Measurements from ENCODE around the gene SCYGR2.

Gene SCYGR2

DNA sequence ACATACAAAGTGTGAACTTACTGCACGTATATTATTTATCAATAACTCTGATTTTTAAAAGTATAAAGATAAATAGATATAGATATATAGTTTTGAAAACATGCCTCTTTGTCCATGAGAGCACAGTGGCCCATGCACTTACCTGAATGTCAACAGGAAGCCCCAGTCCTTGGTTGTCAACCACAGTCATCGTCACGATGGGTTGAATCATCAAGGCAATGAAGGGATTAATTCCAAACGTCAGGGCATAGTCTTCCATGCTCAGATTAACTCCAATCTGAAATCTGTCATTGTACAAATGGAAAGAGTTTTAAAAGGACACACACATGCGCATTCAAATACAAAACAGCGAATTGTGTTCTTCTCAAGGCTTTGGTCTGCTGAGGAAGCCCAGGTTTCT is 34.1 kb downstream of the SCYGR2 start:
- TF ChIP-seq, protein P1, sequence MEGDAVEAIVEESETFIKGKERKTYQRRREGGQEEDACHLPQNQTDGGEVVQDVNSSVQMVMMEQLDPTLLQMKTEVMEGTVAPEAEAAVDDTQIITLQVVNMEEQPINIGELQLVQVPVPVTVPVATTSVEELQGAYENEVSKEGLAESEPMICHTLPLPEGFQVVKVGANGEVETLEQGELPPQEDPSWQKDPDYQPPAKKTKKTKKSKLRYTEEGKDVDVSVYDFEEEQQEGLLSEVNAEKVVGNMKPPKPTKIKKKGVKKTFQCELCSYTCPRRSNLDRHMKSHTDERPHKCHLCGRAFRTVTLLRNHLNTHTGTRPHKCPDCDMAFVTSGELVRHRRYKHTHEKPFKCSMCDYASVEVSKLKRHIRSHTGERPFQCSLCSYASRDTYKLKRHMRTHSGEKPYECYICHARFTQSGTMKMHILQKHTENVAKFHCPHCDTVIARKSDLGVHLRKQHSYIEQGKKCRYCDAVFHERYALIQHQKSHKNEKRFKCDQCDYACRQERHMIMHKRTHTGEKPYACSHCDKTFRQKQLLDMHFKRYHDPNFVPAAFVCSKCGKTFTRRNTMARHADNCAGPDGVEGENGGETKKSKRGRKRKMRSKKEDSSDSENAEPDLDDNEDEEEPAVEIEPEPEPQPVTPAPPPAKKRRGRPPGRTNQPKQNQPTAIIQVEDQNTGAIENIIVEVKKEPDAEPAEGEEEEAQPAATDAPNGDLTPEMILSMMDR (conservative IDR thresholded peaks at IDR 0.05; ENCODE audit: low read length), result no peak
- H3K4me3 ChIP-seq (ENCODE audit: low read length), result no peak overlapping the region
- DNase-seq (ENCODE audit: low read depth), result no peak

DNA sequence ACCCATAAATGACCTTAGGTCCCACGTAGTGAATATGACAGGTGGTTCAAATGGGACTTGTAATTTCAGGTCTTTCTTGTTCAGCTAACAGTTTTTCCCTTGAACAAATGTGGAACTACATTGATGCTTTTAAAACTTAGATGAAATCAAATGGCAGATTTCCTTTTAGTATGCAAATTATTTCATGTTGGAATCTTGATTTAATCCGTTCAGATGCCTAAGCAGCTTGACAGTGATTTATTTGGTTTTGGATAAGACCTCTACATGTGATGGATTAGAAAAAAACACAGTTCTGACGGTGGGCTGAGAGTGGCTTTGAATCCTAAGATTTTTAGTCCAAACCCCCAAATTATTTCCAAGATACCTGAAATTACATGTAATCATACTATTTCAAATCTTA is 35.5 kb downstream of the SCYGR2 start:
- TF ChIP-seq, protein P1 (conservative IDR thresholded peaks at IDR 0.05; ENCODE audit: low read length), result no peak
- no peak for DNase-seq (ENCODE audit: low read depth)

DNA sequence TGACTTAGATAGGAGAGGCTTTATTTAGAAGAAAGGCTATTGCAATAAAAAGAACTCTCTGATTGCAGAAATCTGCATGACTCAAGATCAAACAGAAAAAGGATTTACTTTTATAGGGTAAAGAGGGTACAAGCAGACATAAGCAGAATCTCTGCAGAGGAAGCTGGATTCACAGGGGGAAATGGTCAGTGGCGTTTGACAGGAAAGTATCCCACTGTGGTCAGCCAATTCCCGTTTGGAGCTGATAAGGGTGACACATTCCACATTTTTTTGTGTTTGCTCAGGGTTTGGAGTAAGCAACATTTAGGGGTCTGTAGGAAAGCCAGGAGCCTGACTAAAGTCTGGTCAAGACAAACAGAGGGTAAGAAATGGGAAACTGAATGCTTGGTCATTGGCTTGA is 44.0 kb downstream of the SCYGR2 start:
- no peak overlapping the region for H3K4me3 ChIP-seq (ENCODE audit: low read length)
- TF ChIP-seq, protein P1 (conservative IDR thresholded peaks at IDR 0.05; ENCODE audit: low read length), result no peak
- no peak for DNase-seq (ENCODE audit: low read depth)

More for the DNA sequence above, 35.5 kb downstream of the SCYGR2 start:
- H3K4me3 ChIP-seq (ENCODE audit: low read length), result no peak overlapping the region

DNA sequence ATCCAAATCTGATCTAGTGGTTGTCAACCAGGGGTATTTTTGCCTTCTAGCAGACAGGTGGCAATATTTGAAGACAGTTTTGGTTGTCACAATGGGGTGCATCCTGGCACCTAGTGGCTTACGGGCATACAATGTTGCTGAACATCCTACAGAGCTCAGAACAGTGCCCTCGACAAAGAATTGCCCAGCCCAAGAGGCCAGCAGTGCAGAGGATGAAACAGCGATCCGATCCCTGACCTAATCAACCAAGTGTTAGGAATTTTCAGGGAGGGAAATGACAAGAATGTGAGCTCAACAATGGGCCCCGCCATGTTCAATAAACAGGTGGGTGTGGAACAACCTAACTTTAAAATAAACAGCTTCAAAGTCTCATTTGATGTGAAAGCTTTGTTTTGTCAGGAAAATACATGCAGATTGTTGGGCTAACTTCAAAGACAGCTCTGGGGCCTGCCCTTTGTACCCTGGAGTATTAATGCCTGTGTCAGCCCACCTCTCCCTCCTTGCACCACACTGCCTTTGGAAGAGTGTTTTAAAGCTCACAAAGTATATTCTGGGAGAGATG is 45.4 kb downstream of the SCYGR2 start:
- TF ChIP-seq, protein P1 (conservative IDR thresholded peaks at IDR 0.05; ENCODE audit: low read length), result no peak
- no peak for DNase-seq (ENCODE audit: low read depth)

More for the DNA sequence above, 45.4 kb downstream of the SCYGR2 start:
- no peak overlapping the region for H3K4me3 ChIP-seq (ENCODE audit: low read length)

Data from AG10803 (cell line).